HG03159 (cell line): Measurements from ENCODE around the gene EFR3B.

Source experiments
- ATAC-seq: cut with Tn5 transposase; IDR thresholded peaks from one replicate; pipeline ENCODE4 v1.9.1; 2021; ENCODE audit warnings: mild to moderate bottlenecking, moderate library complexity; ENCODE audit not compliant: unreplicated experiment

The EFR3B gene

GRCh38 chr2:25032901-25033300, 9.0 kb upstream of the EFR3B start:
- no peak for ATAC-seq

- ATAC-seq, result no peak
These were observed 7.8 kb upstream of the EFR3B start for GRCh38 chr2:25034081-25034480.

GRCh38 chr2:25035537-25036220, 6.2 kb upstream of the EFR3B start:
- no peak for ATAC-seq

- ATAC-seq, result no peak
These were observed 5.7 kb upstream of the EFR3B start for GRCh38 chr2:25036221-25036559.

- ATAC-seq, result no peak
These were observed 2.8 kb upstream of the EFR3B start for GRCh38 chr2:25039126-25039525.

GRCh38 chr2:25041307-25041927, 459 bp upstream of the EFR3B start:
- peak; percentile 12 for ATAC-seq

- no peak for ATAC-seq
These were observed 705 bp downstream of the EFR3B start for GRCh38 chr2:25042321-25043240.

GRCh38 chr2:25043241-25043867, 1.5 kb downstream of the EFR3B start:
- no peak for ATAC-seq

- no peak for ATAC-seq
These were observed 2.1 kb downstream of the EFR3B start for GRCh38 chr2:25044011-25044410.

GRCh38 chr2:25044990-25045389, 3.1 kb downstream of the EFR3B start:
- no peak for ATAC-seq

- ATAC-seq, result no peak
These were observed 7.5 kb downstream of the EFR3B start for GRCh38 chr2:25049422-25049821.

GRCh38 chr2:25050128-25050527, 8.3 kb downstream of the EFR3B start:
- no peak for ATAC-seq

GRCh38 chr2:25053041-25053440, 11.2 kb downstream of the EFR3B start:
- ATAC-seq, result no peak

- no peak for ATAC-seq
These were observed 12.8 kb downstream of the EFR3B start for GRCh38 chr2:25054720-25055119.

GRCh38 chr2:25055376-25055920, 13.6 kb downstream of the EFR3B start:
- ATAC-seq, result no peak

- ATAC-seq, result no peak
These were observed 14.4 kb downstream of the EFR3B start for GRCh38 chr2:25056098-25056821.

- ATAC-seq, result no peak
These were observed 20.6 kb downstream of the EFR3B start for GRCh38 chr2:25062511-25062917.

GRCh38 chr2:25063876-25064660, 22.2 kb downstream of the EFR3B start:
- no peak for ATAC-seq

- no peak for ATAC-seq
These were observed 23.9 kb downstream of the EFR3B start for GRCh38 chr2:25065768-25066167.

GRCh38 chr2:25066455-25066854, 24.6 kb downstream of the EFR3B start:
- no peak for ATAC-seq
